Femur (tissue), 1 donor: Measurements from ENCODE around the gene MED15.
"Not testable (repeated sequence)": the region's sequence is repeated elsewhere in the genome, so short reads cannot be mapped to it uniquely, and the experiment has no call there.

Source experiments
- DNase-seq: peaks from one replicate; pipeline ENCODE4 v3.0.0-alpha.2; 2017

The MED15 gene

GRCh38 chr22:20532256-20532993 lies 25.0 kb downstream of the MED15 start:
- DNase-seq: no peak

- no peak for DNase-seq
These were observed 25.9 kb downstream of the MED15 start for GRCh38 chr22:20533095-20533878.

- DNase-seq: no peak
These were observed 26.5 kb downstream of the MED15 start for GRCh38 chr22:20533879-20534265.

GRCh38 chr22:20536590-20537324 lies 29.3 kb downstream of the MED15 start:
- no peak for DNase-seq

GRCh38 chr22:20537325-20537756 lies 29.9 kb downstream of the MED15 start:
- DNase-seq: no peak

- DNase-seq: no peak
These were observed 30.6 kb downstream of the MED15 start for GRCh38 chr22:20537983-20538382.

GRCh38 chr22:20538875-20539274 lies 31.5 kb downstream of the MED15 start:
- DNase-seq: not testable (repeated sequence)

- no peak for DNase-seq
These were observed 34.6 kb downstream of the MED15 start for GRCh38 chr22:20542055-20542454.

- no peak for DNase-seq
These were observed 35.3 kb downstream of the MED15 start for GRCh38 chr22:20542736-20543135.

GRCh38 chr22:20545318-20545634 lies 37.9 kb downstream of the MED15 start:
- DNase-seq: not testable (repeated sequence)

GRCh38 chr22:20545681-20546521 lies 38.5 kb downstream of the MED15 start:
- DNase-seq: no peak

GRCh38 chr22:20546541-20546950 lies 39.1 kb downstream of the MED15 start:
- DNase-seq: no peak

GRCh38 chr22:20547029-20547428 lies 39.6 kb downstream of the MED15 start:
- no peak for DNase-seq

GRCh38 chr22:20548806-20549205 lies 41.4 kb downstream of the MED15 start:
- DNase-seq: no peak

- peak; percentile 48 for DNase-seq
These were observed 41.9 kb downstream of the MED15 start for GRCh38 chr22:20549232-20549841.

GRCh38 chr22:20550057-20550817 lies 42.8 kb downstream of the MED15 start:
- no peak for DNase-seq

- peak; percentile 74 for DNase-seq
These were observed 43.7 kb downstream of the MED15 start for GRCh38 chr22:20550851-20551744.

- peak; percentile 77 for DNase-seq
These were observed 44.5 kb downstream of the MED15 start for GRCh38 chr22:20551805-20552442.

GRCh38 chr22:20552443-20553401 lies 45.3 kb downstream of the MED15 start:
- DNase-seq: peak; percentile 86
